HG03565 (cell line): ENCODE measurements around the gene AVPI1.
"Not testable (repeated sequence)": the region's sequence is repeated elsewhere in the genome, so short reads cannot be mapped to it uniquely, and the experiment has no call there.

Experiments used
- ATAC-seq: cut with Tn5 transposase; IDR thresholded peaks from one replicate; pipeline ENCODE4 v1.9.1; 2021; ENCODE audit warnings: mild to moderate bottlenecking, moderate library complexity; ENCODE audit not compliant: unreplicated experiment

AVPI1 gene

DNA sequence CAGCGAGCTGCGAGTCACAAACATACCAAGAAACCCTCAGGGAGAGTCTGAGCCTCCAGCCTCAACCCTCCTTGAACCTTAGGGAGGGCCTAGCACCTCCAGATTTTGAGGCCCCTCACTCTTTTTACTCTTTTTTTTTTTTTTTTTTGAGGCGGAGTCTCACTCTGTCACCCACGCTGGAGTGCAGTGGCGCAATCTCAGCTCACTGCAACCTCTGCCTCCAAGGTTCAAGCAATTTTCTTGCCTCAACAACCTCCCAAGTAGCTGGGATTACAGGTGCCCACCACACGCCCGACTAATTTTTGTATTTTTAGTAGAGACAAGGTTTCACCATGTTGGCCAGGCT lies 2.7 kb downstream of the AVPI1 start:
- not testable (repeated sequence) for ATAC-seq

DNA sequence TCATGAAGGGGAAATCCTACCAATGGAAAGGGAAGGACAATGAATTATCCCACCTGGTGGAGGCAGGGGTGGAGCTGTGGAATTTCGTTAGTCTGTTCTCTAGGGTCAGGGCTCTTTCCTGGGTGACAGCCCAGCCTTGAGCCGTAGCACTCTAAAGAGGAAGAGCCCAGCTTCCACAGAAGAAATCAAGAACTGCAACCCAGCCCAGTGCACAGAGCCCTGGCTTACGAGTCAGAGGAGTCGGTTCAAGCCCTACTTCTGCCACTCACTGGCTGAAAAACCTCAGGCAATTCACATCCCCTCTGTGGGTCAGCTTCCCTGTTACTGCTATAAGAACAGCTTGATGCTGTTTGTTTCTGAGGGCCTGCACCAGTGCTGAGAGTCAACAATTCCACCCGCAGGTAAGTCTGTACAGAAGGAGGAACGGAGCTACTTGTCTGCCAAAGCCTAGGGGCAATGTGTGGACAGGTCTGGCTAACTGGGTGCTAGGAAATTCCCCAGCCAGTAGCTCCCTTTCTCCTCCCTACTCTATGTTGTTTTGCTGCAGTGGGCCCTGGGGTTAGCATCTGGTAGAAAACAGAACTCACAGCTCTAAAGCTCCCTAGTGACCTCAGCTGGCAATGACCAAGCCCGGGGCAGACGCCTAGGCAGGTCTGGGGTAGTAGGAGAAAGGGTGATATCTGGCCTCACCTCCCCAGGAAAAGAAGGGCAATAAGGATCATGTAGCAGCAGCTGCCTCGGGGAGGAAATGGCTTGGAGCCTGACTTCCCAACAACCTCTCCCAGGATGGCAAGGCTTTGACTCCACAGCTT lies 3.3 kb downstream of the AVPI1 start:
- no peak for ATAC-seq

DNA sequence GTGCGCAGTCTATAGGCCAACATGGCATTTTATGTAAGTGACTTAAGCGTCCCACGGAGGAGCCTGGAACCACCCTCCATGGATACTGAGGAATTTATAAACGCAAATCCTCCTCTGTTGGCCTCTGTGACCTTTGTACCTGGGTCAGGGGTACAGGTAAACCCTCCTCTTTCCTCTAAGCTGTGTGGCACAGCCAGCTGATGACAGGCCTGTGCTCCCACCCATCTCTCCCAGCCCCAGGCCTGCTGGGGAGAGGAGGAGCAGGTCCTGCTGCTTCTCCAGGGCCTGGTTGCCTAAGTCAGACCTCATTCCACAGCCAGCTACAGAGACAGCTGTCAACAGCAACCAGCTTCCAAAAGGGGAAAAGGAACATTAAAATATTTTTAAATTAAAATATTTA lies 5.0 kb downstream of the AVPI1 start:
- no peak for ATAC-seq

DNA sequence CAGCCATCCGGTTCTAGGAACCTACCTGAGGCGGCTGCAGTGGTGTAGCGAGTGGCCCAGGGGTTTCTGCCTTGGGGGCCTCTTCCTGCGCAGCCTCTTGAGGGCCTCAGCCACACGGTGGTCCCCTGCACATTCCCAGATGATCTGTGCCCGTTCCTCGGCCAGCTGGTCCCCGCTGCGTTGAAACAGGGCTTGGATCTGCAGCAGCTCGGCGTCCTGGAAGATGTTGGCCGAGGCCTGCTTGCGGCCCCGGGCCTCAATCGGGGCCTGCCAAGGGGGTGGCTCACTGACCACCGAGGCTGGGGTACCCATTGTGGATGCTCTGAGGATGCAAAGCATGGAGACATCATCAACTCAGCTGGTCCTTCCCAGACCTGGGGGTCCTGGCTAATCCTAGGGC lies 7.4 kb downstream of the AVPI1 start:
- ATAC-seq: no peak

DNA sequence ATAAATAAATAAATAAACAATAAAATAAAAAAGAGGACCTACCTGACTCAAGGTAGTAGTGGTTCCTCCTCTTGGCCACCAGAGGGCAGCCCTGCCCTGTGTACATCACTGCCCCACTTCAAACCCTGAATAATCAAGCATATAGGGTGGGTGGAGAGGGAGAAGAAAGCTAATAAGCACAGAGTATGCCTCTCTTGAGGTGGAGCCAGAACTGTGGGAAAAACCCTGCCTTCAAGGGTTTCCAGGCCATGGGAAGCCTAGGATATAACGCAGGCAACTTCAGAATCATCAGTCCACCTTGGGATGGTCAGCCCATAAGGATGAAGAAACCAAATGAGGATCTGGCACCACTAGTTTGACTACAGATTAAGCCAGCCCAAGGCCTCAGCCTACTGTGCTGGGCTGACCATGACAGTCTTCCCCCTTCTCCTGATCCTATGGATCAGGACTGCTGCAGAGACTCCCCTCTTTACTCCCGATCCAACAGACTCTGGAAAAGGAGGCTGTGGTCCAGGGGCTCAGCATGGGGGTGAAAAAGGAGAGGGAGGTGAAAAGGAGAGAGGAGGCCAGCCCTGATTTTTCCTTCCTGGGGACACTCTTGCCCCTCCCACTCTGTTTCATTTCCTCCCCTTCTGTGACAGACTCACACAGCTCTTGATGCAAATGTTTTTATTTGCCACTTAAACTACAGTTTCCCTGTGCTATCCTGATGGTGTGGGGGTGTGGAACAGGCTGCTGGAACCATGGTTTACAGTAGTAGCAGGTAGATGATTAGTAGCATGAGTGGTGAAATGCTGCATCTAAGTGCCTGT lies 10.1 kb downstream of the AVPI1 start:
- ATAC-seq: peak; percentile 46

DNA sequence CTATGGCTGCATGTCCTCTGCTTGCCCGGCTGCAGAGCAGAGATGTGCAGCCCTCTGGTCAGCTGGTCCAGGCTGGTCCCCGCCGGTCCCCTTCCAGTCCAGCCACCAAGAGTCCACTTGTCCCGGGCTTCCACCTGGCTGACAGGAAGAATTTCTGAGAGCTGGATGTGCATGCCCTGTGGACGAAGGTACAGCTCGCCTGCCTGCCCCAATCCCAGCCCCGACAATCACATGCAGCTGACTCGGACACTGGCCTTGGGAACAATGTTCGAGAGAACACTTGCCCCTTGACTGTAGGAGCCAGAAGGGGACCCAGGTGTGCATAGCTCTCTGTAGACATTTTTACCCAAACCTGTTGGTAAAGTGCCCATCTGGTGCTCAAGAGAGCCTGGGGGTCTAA lies 11.8 kb downstream of the AVPI1 start:
- ATAC-seq: no peak

DNA sequence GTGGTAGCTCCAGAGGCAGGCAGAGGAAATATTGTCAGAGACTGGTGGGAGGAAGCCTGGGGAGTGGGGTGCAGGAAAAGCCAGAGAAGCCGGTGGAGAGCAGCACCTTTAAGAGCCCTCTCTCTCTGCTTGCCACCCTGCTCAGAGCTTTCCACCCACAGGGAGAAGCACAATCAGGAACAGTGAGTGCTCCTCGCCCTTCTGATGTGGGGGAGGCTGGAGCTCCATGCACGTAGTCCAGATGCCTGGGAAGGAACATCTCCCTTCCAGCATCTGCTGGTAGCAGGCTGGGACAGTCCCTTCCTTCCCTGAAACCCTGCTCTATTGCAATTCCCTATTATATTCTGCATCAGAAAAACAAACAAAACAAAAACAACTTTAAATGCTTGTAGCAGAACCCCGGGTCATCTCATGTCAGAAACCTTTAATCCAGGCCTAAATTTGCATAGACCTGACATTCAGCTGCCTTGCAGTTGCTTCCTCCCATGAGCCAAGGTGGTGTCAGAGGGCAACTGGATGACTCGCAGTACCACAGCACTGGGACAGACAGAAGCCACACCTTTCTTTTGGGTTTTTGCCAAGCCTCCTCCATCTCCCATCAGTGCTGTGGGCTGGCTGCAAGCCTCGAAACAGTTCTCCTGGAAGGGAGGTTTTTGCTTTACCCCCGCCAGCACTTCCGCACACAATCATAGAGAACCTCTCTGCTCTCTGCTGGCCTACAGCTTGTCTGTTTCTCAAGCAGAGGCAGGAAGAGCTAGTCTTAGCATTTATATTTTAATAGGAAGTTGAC lies 13.1 kb downstream of the AVPI1 start:
- ATAC-seq: no peak

DNA sequence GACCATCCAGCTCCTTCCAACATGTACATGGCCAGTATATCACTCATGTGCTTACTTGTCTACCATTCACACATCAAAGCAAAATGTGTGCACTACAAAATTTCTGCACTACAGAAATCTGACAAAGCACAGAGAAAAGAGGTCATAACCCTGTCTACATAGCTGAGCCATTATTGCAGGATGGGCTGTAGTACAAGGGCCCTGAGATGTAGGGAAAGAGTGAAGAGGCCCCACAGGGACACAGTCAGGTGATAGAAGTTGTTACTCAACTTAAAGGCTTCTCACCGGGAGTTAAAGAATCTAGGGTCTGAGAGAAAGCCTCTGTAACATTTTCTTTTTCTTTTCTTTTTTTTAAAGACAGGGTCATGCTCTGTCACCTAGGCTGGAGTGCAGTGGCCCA lies 17.5 kb downstream of the AVPI1 start:
- no peak for ATAC-seq

DNA sequence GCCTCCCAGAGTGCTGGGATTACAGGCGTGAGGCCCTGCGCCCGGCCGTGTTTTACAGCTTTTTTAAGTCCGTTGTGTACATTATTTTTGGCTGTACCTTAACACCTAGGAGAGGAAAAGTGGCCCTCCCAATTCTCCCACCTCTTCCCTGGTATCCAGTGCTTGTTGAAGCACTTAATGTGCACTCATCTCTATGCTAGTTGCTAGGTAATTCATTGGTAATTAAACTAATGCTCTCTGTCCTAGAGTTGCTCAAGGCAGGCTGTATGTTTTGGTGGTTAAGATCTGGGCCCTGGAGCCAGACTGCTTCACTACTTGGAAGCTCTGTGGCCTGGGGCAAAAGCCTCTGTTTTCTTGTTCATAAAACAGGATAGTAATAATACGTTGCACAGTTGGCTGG lies 19.6 kb downstream of the AVPI1 start:
- ATAC-seq: no peak

DNA sequence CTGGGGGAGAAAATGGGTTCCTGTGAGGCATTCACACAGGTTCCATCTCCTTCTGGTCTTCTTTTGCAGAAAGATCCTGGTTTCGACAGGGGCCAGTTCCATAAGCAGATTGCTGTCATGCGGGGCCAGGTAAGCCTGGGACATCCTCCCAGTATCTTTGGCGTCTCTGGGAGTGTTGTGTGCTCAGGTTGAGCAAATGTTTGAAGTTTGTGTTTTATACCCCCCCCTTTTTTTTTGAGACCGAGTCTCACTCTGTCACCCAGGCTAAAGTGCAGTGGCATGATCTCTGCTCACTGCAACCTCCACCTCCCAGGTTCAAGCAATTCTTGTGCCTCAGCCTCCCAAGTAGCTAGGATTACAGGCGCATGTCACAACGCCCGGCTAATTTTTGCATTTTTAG lies 20.0 kb downstream of the AVPI1 start:
- ATAC-seq: no peak

DNA sequence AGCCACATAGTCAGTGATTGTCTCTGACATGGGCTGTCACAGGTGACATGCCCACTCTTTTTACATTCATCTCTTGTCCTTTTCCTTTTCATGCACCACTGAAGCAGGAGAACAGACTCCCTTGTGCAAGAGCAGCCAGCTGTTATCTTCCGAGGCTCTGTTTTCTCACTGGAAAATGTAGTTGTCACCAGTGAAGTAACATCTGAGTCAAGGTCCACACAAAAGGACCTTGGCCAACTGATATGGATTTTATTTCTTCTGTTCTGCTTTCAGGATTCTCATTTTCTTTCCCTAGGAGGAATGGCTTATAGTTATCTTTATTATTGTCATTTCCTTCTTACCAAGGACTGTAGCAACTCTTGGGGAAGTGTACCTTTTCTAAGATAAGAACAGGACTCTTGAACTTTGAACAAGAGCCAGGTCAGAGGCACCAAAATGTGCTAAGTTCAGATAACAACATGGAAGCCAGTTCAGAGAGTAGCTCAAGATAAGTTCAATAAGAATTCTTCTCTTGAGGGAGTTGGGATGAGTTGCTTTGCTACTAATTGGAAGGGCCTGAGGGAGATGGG lies 22.7 kb downstream of the AVPI1 start:
- ATAC-seq: no peak

DNA sequence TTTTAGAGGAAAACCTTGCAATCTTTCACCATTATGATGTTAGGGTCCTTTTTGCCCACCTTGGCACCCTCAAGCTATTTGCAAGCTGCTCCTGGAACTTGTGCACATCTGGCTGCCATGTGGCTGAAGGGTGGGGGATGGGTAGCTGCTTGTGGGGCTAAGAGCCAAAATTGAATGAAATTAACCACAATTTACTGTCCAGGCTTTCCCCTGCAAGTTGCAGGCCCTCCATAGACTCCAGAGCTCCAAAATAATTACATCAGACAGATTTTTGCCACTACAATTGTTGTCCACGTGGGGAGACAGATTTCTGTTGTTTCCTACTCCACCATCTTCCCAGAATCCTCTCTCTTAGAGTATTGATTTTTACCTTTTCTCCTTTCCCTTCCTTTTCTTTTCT lies 27.5 kb downstream of the AVPI1 start:
- ATAC-seq: no peak

DNA sequence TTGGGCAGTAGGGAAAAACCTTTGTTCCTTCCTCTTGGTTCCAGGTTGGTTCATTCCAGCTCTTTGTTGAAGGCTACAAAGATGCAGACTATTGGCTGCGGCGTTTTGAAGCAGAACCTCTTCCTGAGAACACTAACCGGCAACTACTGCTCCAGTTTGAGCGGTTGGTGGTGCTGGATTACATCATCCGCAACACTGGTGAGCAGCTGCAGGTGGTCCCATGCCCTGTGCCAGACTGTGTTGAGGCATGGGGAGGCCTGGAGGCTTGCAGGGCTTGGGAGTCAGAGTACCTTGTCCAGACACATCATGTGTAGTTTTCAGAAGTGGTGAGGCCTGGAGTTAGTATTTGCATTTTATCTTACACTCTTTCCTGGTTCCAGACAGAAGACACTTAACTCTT lies 30.3 kb downstream of the AVPI1 start:
- ATAC-seq: no peak

DNA sequence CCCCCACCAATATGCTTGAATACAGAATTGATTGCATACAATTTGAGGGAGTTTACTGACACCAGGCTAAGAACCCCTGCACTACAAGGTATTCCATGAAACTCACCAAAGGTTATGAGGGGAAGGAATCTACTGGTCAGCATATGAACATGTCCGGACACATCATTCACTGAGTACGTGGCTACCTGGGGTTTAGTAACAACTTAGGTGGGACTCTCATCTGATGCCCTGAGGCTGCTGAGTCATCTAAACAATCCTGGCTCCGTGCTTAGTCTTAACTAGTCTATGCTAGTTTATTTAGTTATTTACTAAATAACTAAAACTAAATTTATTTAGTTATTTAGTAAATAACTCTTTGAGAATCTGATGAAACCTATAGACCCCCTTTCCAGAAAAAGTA lies 35.3 kb downstream of the AVPI1 start:
- no peak for ATAC-seq

DNA sequence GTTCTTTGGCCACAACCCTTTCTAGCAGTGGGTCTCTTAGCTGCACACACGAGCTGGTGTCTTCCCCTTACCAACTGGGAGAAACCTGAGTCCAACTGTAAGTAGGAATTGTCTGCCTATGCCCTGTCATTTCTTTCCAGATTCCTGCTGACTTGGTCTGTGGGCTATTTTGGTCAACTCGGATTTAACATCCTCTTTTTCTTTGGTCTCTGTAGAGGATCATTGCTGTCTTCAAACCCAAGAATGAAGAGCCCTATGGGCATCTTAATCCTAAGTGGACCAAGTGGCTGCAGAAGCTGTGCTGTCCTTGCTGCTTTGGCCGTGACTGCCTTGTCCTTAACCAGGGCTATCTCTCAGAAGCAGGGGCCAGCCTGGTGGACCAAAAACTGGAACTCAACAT lies 36.3 kb downstream of the AVPI1 start:
- ATAC-seq: no peak

DNA sequence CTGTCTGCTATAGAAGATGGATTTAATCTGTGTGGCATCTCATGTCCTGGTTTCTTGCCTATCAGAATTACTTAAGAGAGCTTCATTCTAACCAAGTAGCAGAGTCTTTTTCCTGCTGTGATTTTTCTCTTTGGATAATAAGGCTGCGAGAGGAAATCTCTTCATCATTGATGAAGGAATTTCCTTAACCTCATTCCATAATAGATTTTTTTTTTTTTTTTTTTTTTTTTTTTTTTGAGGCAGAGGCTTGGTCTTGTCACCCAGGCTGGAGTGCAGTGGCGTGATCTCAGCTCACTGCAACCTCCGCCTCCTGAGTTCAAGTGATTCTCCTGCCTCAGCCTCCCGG lies 37.7 kb downstream of the AVPI1 start:
- ATAC-seq: not testable (repeated sequence)

DNA sequence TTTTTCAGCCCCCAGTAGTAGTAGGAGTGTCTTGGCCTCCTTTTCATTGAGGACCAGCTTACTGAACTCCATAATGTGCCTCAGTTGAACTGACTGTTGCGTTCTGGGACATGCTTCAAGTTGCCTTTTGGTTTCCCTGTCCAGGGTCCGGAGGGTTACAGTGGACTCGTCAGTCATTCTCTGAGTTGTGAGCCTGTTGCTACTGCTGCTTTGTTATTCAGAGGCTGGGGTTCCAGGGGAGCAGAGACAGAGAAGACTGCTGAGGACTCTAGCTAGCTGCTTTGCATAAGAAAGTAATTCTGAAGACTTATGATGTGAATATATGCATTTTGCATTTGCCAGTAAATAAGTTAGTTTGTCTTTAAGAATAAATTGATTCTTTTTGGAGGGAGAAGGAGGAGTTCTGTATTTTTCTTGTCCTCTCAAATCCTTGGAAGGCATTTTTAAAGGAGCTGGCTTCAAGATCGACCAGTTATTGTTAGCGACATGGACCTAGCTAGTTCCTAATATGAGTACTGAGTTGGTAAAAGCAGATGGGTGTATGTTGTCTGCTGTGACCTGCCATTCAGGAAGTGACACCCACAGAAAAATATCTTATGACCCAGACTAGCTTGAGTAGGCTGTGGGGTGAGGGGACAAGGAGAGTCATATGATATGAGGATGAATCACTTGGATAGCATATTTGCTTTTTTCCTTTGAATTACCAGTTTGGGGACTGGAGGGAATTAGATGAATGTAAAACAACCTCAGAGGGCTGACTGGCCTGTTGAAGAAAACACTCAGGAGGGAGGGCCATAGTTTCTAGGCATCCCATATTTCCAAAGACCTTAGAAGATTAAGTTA lies 38.3 kb downstream of the AVPI1 start:
- peak; percentile 92 for ATAC-seq

DNA sequence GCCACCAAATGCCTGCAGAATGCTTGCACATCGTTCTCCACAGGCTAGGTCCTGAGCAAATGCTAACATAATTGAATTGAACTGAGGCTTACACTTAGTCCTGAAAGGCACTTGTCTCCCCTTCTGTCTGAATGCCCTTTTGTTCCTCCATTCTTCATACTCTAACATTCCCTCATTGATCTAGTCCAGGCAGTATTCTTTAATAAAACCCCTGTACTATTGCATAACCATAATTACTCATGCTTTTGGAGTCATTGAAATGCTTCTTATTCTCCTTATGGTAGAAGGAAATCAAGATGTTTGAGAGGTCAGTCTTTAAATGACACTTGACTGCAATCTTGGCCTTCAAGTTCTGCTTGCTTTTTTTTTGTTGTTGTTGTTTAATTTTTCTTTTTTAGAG lies 39.5 kb downstream of the AVPI1 start:
- no peak for ATAC-seq

DNA sequence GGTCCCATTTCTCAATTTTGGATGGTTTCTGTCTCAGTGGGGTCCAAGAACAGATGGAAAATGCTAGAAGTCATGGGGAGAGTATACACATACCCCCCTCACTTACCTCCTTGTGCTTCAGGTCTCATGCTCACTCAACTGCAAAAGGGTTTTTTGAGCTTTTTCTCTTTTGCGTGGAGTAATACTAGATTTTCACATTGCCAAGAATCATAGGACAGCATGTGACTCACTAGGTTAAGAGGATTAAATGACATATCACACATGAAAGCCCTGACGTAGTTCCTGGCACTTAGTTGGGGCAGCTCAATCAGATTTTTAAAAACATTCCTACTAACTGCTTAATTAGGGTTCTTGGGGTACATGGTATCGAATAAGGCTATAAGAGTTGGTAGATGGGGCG lies 42.1 kb downstream of the AVPI1 start:
- no peak for ATAC-seq

DNA sequence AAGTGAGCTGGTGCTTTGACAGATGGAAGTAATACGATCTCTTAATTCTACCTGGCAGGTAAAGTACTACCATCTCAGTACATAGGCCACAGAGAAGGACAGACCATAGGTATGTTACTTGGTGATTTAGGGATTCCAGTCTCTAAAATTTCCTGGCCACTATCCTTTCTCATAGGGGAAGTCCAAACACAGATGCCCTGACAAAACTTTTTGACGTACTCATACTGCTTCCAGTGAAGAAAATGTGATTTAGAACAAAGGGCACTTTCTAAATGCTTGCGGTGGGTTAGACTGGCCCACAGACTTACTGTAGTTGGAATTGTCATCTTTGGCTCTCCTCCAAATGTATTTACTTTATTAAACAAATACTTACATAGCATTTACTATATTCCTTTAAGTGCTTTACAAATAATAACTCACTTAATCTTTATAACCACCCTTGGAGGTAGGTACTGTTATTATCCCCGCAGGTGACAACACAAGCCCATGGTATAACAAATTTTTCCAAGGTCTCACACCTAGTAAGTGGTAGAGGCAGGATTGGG lies 43.5 kb downstream of the AVPI1 start:
- ATAC-seq: no peak
